Stimulated activated naive CD4-positive, alpha-beta T cell treated with Interleukin-2 at 50 U/mL for 16 hours (primary cell): ENCODE results near the gene AGBL5.

Source experiments
- DNase-seq: peaks from one replicate; lab custom pipeline; 2025; lab: John Stamatoyannopoulos, UW

AGBL5 gene

GRCh38 chr2:27023740-27024139 lies 27.7 kb upstream of the AGBL5 start:
- DNase-seq: no peak

GRCh38 chr2:27024188-27024587 lies 27.3 kb upstream of the AGBL5 start:
- DNase-seq: no peak

GRCh38 chr2:27024812-27025211 lies 26.7 kb upstream of the AGBL5 start:
- DNase-seq: no peak

- no peak for DNase-seq
Observed at GRCh38 chr2:27025281-27025800, 26.1 kb upstream of the AGBL5 start.

GRCh38 chr2:27025861-27026851 lies 25.3 kb upstream of the AGBL5 start:
- no peak for DNase-seq

GRCh38 chr2:27027211-27027651 lies 24.2 kb upstream of the AGBL5 start:
- no peak for DNase-seq

GRCh38 chr2:27029051-27029450 lies 22.4 kb upstream of the AGBL5 start:
- no peak for DNase-seq

- peak; percentile 77 for DNase-seq
Observed at GRCh38 chr2:27032495-27033252, 18.8 kb upstream of the AGBL5 start, which contains the start of gene TMEM214. TMEM214 (plus strand) TSS chr2:27032965; CDS start chr2:27033016, 51 bp downstream.

- DNase-seq: no peak
Observed at GRCh38 chr2:27033253-27033852, 18.1 kb upstream of the AGBL5 start.

GRCh38 chr2:27038012-27038411 lies 13.5 kb upstream of the AGBL5 start:
- no peak for DNase-seq

GRCh38 chr2:27038631-27039339 lies 12.7 kb upstream of the AGBL5 start:
- no peak for DNase-seq

- no peak for DNase-seq
Observed at GRCh38 chr2:27039426-27039825, 12.0 kb upstream of the AGBL5 start.

- no peak for DNase-seq
Observed at GRCh38 chr2:27039871-27040270, 11.6 kb upstream of the AGBL5 start.

GRCh38 chr2:27040282-27040681 lies 11.2 kb upstream of the AGBL5 start:
- no peak for DNase-seq

- DNase-seq: no peak
Observed at GRCh38 chr2:27041752-27042151, 9.7 kb upstream of the AGBL5 start.

- no peak for DNase-seq
Observed at GRCh38 chr2:27042159-27042661, 9.3 kb upstream of the AGBL5 start.

GRCh38 chr2:27042985-27043634 lies 8.4 kb upstream of the AGBL5 start:
- no peak for DNase-seq

GRCh38 chr2:27049422-27050280 lies 1.8 kb upstream of the AGBL5 start:
- DNase-seq: peak; percentile 72

GRCh38 chr2:27050281-27050995 lies 1.0 kb upstream of the AGBL5 start:
- DNase-seq: peak; percentile 81
